OCI-LY1 (cell line): ENCODE results near the gene PRPF19.

Source experiments
- H2AFZ ChIP-seq: fragments of 200-600 bp; sonication (generic), shearing (Covaris generic); 2 replicates; pipeline ENCODE4 v1.6.0; 2014; ENCODE audit warnings: antibody characterized with exemption, mild to moderate bottlenecking, low read length
- H3F3A ChIP-seq: fragments of 200-600 bp; sonication (generic), shearing (Covaris generic); 2 replicates; pipeline ENCODE4 v1.6.0; 2014; ENCODE audit warnings: mild to moderate bottlenecking, antibody characterized with exemption, low read length, moderate library complexity; ENCODE audit not compliant: insufficient read depth
- H3K27ac ChIP-seq: fragments of 200-600 bp; sonication (generic); 2 replicates; pipeline ENCODE4 v1.5.1; 2014; ENCODE audit warnings: low read length, mixed run types, mild to moderate bottlenecking, low read depth; ENCODE audit not compliant: poor library complexity, severe bottlenecking
- H3K27me3 ChIP-seq: fragments of 200-600 bp; sonication (generic); 2 replicates; pipeline ENCODE4 v1.6.0; 2014; ENCODE audit warnings: antibody characterized with exemption, mild to moderate bottlenecking, low read length, moderate library complexity; ENCODE audit not compliant: insufficient read depth
- H3K36me3 ChIP-seq: fragments of 200-600 bp; sonication (generic); 2 replicates; pipeline ENCODE4 v1.6.1; 2014; ENCODE audit warnings: mild to moderate bottlenecking, antibody characterized with exemption, low read length, moderate library complexity, mixed read lengths; ENCODE audit not compliant: insufficient read depth
- H3K4me1 ChIP-seq: fragments of 200-600 bp; sonication (generic); 2 replicates; pipeline ENCODE4 v1.5.1; 2014; ENCODE audit warnings: mild to moderate bottlenecking, low read length, moderate library complexity; ENCODE audit not compliant: insufficient read depth, severe bottlenecking
- H3K4me2 ChIP-seq: fragments of 200-600 bp; sonication (generic), shearing (Covaris generic); 2 replicates; pipeline ENCODE4 v1.6.1; 2014; ENCODE audit warnings: low read length
- H3K4me3 ChIP-seq: fragments of 200-600 bp; sonication (generic); 2 replicates; pipeline ENCODE4 v1.5.1; 2014; ENCODE audit warnings: low read length, low read depth, mild to moderate bottlenecking, mixed read lengths; ENCODE audit not compliant: poor library complexity, severe bottlenecking
- H3K79me2 ChIP-seq: fragments of 200-600 bp; shearing (Covaris generic); 2 replicates; pipeline ENCODE4 v1.6.1; 2016; ENCODE audit warnings: mixed run types, low read length, mixed read lengths; ENCODE audit not compliant: insufficient read depth
- H3K9ac ChIP-seq: fragments of 200-600 bp; sonication (generic), shearing (Covaris generic); 2 replicates; pipeline ENCODE4 v1.6.1; 2014; ENCODE audit warnings: mild to moderate bottlenecking, low read length, mixed read lengths
- H3K9me2 ChIP-seq: fragments of 200-600 bp; sonication (generic), shearing (Covaris generic); 2 replicates; pipeline ENCODE4 v1.6.1; 2014; ENCODE audit warnings: low read depth, mild to moderate bottlenecking, low read length, mixed read lengths
- H3K9me3 ChIP-seq: fragments of 200-600 bp; shearing (Covaris generic); 2 replicates; pipeline ENCODE4 v1.6.1; 2014; ENCODE audit warnings: low read length, mixed read lengths
- H4K20me1 ChIP-seq: fragments of 200-600 bp; sonication (generic), shearing (Covaris generic); 2 replicates; pipeline ENCODE4 v1.6.0; 2016; ENCODE audit warnings: mild to moderate bottlenecking, low read length; ENCODE audit not compliant: insufficient read depth
- EZH2 ChIP-seq: fragments of 200-600 bp; sonication (generic), shearing (Covaris generic); IDR thresholded peaks from 2 replicates; pipeline ENCODE4 v1.8.0; 2017; ENCODE audit warnings: borderline replicate concordance, mixed run types, mild to moderate bottlenecking, antibody characterized with exemption, low read length, moderate library complexity, mixed read lengths
- TF ChIP-seq, protein P1 (sequence below): fragments of 200-600 bp; sonication (generic), shearing (Covaris generic); IDR thresholded peaks from 2 replicates; pipeline ENCODE4 v1.5.1; 2017; ENCODE audit warnings: mild to moderate bottlenecking, antibody characterized with exemption, low read length, moderate library complexity, mixed read lengths

Gene PRPF19

DNA sequence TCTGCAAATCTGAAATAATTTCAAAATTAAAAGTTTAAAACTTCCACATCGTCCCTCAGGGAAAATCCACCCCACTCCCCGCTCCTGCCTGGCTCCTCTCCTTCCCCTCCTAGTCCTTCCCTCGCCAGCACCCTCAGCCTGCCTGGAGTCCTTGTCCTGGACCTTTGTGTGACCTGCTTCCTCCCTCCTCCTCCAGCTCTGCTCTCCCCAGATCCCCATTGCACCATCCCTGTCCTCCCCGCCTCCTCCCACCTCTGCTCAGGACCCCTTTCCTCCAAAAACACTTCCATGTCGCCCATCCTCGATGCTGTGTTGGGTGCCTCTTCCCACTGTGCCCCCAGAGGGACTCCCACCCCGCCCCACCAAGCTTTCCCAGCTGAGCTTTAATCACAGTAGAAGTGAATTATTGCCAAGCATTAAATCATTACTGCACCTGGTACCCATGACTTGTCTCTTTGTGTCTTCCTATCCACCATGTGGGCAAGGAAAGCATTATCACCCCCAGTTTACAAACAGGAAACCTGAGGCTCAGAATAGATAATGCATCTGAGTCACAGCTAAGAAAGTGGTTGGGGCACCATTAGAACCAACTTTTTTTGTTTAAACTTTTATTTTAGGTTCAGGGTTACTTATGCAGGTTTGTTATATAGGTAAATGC lies 41.4 kb downstream of the PRPF19 start:
- H3K9me3 ChIP-seq: no peaks in the 10 kb centered on the region
- H3K4me1 ChIP-seq: no peaks in the 10 kb centered on the region
- H4K20me1 ChIP-seq: no peaks in the 10 kb centered on the region
- no peak overlapping the region for H3K4me2 ChIP-seq
- TF ChIP-seq, protein P1, sequence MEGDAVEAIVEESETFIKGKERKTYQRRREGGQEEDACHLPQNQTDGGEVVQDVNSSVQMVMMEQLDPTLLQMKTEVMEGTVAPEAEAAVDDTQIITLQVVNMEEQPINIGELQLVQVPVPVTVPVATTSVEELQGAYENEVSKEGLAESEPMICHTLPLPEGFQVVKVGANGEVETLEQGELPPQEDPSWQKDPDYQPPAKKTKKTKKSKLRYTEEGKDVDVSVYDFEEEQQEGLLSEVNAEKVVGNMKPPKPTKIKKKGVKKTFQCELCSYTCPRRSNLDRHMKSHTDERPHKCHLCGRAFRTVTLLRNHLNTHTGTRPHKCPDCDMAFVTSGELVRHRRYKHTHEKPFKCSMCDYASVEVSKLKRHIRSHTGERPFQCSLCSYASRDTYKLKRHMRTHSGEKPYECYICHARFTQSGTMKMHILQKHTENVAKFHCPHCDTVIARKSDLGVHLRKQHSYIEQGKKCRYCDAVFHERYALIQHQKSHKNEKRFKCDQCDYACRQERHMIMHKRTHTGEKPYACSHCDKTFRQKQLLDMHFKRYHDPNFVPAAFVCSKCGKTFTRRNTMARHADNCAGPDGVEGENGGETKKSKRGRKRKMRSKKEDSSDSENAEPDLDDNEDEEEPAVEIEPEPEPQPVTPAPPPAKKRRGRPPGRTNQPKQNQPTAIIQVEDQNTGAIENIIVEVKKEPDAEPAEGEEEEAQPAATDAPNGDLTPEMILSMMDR: no peak
- TF ChIP-seq EZH2: no peak
- H3K9me2 ChIP-seq: no peaks in the 10 kb centered on the region
- no peak overlapping the region for H3K4me3 ChIP-seq
- no peaks in the 10 kb centered on the region for H3F3A ChIP-seq
- H3K79me2 ChIP-seq: no peaks in the 10 kb centered on the region
- no peak overlapping the region for H2AFZ ChIP-seq
- H3K9ac ChIP-seq: no peak overlapping the region
- no peak overlapping the region for H3K27ac ChIP-seq
- H3K27me3 ChIP-seq: peaks cover 4% of the 10 kb centered on the region; the same call in 1 of the 2 replicates
- no peaks in the 10 kb centered on the region for H3K36me3 ChIP-seq

DNA sequence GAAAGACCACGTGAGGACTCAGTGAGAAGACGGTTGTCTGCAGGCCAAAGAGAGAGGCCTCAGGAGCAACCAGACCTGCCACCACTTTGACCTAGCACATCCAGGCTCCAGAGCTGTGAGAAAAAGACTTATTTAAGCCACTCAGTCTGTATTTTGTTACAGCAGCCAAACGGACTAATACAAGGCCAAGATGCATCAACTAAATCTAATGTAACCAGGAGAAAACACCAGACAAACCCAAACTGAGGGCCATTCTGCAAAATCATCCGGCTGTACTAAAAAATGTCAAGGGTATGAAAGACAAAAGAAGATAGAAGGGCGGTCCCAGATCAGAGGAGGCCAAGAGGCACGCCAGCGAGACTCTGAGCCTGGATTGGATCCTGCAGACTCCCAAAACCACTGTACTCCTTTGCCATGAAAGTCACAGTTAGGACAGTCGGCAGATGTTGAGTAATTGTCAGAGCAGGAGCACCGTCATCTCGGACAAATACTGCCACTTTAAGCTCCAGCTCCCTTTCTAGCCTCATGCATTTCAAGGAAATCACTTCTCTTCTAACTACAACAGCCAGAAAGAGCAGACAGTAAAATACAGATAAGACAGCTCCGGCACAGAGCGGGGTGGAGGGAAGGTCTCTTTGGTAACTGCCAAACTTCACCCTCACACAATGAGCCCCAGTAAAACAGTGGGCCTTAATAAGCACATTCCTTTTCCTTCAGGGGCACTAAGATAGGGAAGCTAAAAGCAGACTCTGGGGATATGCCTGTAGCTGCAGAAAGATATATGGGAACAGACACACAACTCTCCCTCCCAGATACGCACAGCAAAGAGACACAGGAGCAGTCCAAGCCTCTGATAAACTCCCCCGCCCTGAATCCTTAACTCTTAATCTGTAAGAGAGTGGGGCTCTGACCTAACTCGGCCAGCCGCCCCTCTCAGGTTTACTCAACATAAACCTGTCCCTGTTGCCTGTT lies 42.5 kb downstream of the PRPF19 start:
- peaks cover under 1% of the 10 kb centered on the region for H3K4me1 ChIP-seq
- H3K9me2 ChIP-seq: no peaks in the 10 kb centered on the region
- no peak overlapping the region for H3K4me2 ChIP-seq
- no peaks in the 10 kb centered on the region for H3K79me2 ChIP-seq
- no peak overlapping the region for H3K9ac ChIP-seq
- H3K27me3 ChIP-seq: peaks cover 4% of the 10 kb centered on the region; the same call in 1 of the 2 replicates
- no peak for TF ChIP-seq EZH2
- TF ChIP-seq, protein P1: no peak
- H3K27ac ChIP-seq: no peak overlapping the region
- no peaks in the 10 kb centered on the region for H3K36me3 ChIP-seq
- no peak overlapping the region for H2AFZ ChIP-seq
- no peaks in the 10 kb centered on the region for H3F3A ChIP-seq
- no peak overlapping the region for H3K4me3 ChIP-seq
- no peaks in the 10 kb centered on the region for H4K20me1 ChIP-seq
- no peaks in the 10 kb centered on the region for H3K9me3 ChIP-seq

- Histone ChIP-seq H3K9me3 (no peaks in the 10 kb centered on the region), H3K79me2 (no peaks in the 10 kb centered on the region), H3F3A (no peaks in the 10 kb centered on the region), H3K4me1 (peaks cover 4% of the 10 kb centered on the region), H3K27ac (no peak overlapping the region), H3K9ac (no peak overlapping the region), H3K4me3 (no peak overlapping the region), H3K9me2 (no peaks in the 10 kb centered on the region), H3K36me3 (no peaks in the 10 kb centered on the region), H4K20me1 (no peaks in the 10 kb centered on the region), H3K4me2 (no peak overlapping the region), H2AFZ (no peak overlapping the region), H3K27me3 (peaks cover 4% of the 10 kb centered on the region; the same call in 1 of the 2 replicates)
- TF ChIP-seq EZH2: no peak
- TF ChIP-seq, protein P1: no peak
These were observed 44.2 kb downstream of the PRPF19 start for GRCh38 chr11:60862171-60862570.
